Measurements from ENCODE around the gene ZMIZ2. TPM values are rescaled to one million over a fixed set of nuclear protein-coding genes. Genes with fewer than 3 reads are reported as not detected.

The ZMIZ2 gene
- polyA plus RNA-seq, 1 donor (not counting 4 experiments of a cell fraction or from before 2014, with no cell fraction given) = 3.2 TPM

DNA sequence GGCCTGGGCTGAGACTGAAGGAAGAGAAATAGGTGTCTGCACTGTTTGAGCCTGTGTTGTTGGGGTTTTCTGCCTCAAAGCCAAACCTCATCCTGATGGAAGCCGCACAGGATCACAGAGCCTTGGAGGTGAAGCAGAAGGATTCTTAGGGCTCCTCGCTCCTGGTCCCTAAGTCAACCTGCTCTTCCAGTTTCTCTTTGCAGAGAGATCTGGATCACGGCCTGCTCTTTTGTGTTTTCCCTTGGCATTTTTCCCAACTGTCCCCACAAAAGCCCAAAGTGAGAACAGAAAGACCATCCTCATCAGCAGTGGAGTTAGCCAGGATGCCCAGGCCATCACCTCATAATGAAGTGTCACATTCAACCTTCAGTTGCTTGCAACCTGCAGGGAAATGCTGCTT, 27.6 kb downstream of the ZMIZ2 start:
- Histone ChIP-seq H3K79me2 (ENCODE audit: control insufficient read depth, insufficient read depth, low read length) (no peaks in the 10 kb centered on the region), H3K36me3 (ENCODE audit: control insufficient read depth in 2 of 2, extremely low read depth in 1 of 2, insufficient read depth in 2 of 2, low read length in 2 of 2) (no peaks in the 10 kb centered on the region), H3K9me3 (ENCODE audit: control insufficient read depth, low read depth, low read length) (no peaks in the 10 kb centered on the region), H2AFZ (ENCODE audit: control insufficient read depth, low read length) (no peak overlapping the region), H3K27ac (ENCODE audit: control insufficient read depth, insufficient read depth, low read length) (no peak overlapping the region), H3K9me1 (ENCODE audit: control insufficient read depth, extremely low read depth, insufficient read depth, low read length) (no peaks in the 10 kb centered on the region), H3K9ac (ENCODE audit: control insufficient read depth, extremely low read depth, insufficient read depth, low read length) (no peak overlapping the region), H4K20me1 (ENCODE audit: control insufficient read depth, extremely low read depth, insufficient read depth, low read length) (no peaks in the 10 kb centered on the region), H3K4me1 (ENCODE audit: control insufficient read depth, extremely low read depth, insufficient read depth, low read length) (no peaks in the 10 kb centered on the region), H3K27me3 (ENCODE audit: control insufficient read depth, extremely low read depth, insufficient read depth, low read length) (no peaks in the 10 kb centered on the region), H3K4me2 (ENCODE audit: control insufficient read depth, extremely low read depth, insufficient read depth, low read depth, low read length) (no peak overlapping the region), H3K4me3 (ENCODE audit: control insufficient read depth in 2 of 3, extremely low read depth in 1 of 3, insufficient read depth in 2 of 3, low read depth in 1 of 3, low read length in 3 of 3) (no peak overlapping the region)
- DNase-seq (ENCODE audit: low read depth, low spot score) (no peak), FAIRE-seq (no peak)
- dilution Hi-C loops (cut with MboI; ENCODE audit: extremely low pct_ligation_motif_present, low sequenced_read_pairs) = no loop called here
- TF ChIP-seq EZH2 (IDR thresholded peaks at IDR 0.05; ENCODE audit: low read length) (no peak), CTCF (optimal IDR thresholded peaks at IDR 0.05 in 1 of 3, IDR thresholded peaks at IDR 0.05 in 1 of 3, conservative IDR thresholded peaks at IDR 0.05 in 1 of 3; ENCODE audit: extremely low read depth in 1 of 3, insufficient read depth in 2 of 3, low read length in 3 of 3) (no peak)

DNA sequence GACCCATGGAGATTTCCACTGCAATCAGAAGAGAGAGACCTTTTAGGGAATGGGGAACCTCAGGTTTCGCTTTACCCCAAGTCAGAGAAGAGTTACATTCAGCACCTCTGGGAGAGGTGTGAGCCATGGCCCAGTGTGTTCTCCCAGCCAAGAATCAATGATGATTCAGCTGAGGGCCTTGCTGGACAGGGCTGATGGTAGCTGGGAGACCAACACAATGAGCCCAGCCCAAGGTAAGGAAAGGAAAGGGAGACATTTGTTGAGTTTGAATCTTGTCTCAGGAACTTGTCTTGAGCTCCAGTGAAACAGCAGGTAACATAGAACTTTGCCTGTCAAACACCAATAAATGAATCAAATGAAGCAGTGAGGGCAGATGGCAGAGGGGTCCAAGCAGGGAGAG, 33.8 kb downstream of the ZMIZ2 start:
- no peak overlapping the region for H3K27ac ChIP-seq (ENCODE audit: control insufficient read depth, insufficient read depth, low read length)
- H3K4me1 ChIP-seq (ENCODE audit: control insufficient read depth, extremely low read depth, insufficient read depth, low read length) = no peaks in the 10 kb centered on the region
- no peak overlapping the region for H3K4me2 ChIP-seq (ENCODE audit: control insufficient read depth, extremely low read depth, insufficient read depth, low read depth, low read length)
- no peak overlapping the region for H3K9ac ChIP-seq (ENCODE audit: control insufficient read depth, extremely low read depth, insufficient read depth, low read length)
- dilution Hi-C loops (cut with MboI; ENCODE audit: extremely low pct_ligation_motif_present, low sequenced_read_pairs) = no loop called here
- TF ChIP-seq EZH2 (IDR thresholded peaks at IDR 0.05; ENCODE audit: low read length) (no peak), CTCF (optimal IDR thresholded peaks at IDR 0.05 in 1 of 3, IDR thresholded peaks at IDR 0.05 in 1 of 3, conservative IDR thresholded peaks at IDR 0.05 in 1 of 3; ENCODE audit: extremely low read depth in 1 of 3, insufficient read depth in 2 of 3, low read length in 3 of 3) (no peak)
- DNase-seq (ENCODE audit: low read depth, low spot score) (no peak), FAIRE-seq (no peak)
- H3K9me1 ChIP-seq (ENCODE audit: control insufficient read depth, extremely low read depth, insufficient read depth, low read length) = no peaks in the 10 kb centered on the region
- H3K79me2 ChIP-seq (ENCODE audit: control insufficient read depth, insufficient read depth, low read length) = no peaks in the 10 kb centered on the region
- H3K9me3 ChIP-seq (ENCODE audit: control insufficient read depth, low read depth, low read length) = peaks cover 5% of the 10 kb centered on the region
- H3K36me3 ChIP-seq (ENCODE audit: control insufficient read depth in 2 of 2, extremely low read depth in 1 of 2, insufficient read depth in 2 of 2, low read length in 2 of 2) = no peaks in the 10 kb centered on the region
- H3K27me3 ChIP-seq (ENCODE audit: control insufficient read depth, extremely low read depth, insufficient read depth, low read length) = no peaks in the 10 kb centered on the region
- H4K20me1 ChIP-seq (ENCODE audit: control insufficient read depth, extremely low read depth, insufficient read depth, low read length) = no peaks in the 10 kb centered on the region
- no peak overlapping the region for H2AFZ ChIP-seq (ENCODE audit: control insufficient read depth, low read length)
- no peak overlapping the region for H3K4me3 ChIP-seq (ENCODE audit: control insufficient read depth in 2 of 3, extremely low read depth in 1 of 3, insufficient read depth in 2 of 3, low read depth in 1 of 3, low read length in 3 of 3)

All from keratinocyte (primary cell).